ENCODE measurements around the gene KRTAP10-12.

The KRTAP10-12 gene

DNA sequence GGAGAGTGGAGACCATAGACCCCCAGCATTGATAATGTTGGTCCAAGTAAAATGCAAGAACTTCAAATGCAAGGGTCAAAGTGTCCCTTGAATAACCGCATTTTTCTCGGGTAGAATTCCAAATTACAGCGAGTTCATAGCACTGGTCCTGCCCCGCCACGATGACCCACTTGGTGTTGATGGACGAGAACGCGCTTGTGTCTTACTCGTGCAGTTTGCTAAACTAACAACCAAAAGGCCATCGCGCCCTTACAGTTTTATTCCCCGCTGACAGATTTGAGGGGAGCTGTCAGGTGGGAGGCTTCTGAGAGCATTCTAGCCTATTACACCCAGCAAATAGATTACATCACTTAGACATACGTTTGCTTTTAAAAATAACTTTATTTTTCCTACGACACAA lies 31.7 kb downstream of the KRTAP10-12 start:
- DNase-seq (ENCODE audit: low read depth, low spot score), result no peak
- no peak overlapping the region for H3K27ac ChIP-seq

DNA sequence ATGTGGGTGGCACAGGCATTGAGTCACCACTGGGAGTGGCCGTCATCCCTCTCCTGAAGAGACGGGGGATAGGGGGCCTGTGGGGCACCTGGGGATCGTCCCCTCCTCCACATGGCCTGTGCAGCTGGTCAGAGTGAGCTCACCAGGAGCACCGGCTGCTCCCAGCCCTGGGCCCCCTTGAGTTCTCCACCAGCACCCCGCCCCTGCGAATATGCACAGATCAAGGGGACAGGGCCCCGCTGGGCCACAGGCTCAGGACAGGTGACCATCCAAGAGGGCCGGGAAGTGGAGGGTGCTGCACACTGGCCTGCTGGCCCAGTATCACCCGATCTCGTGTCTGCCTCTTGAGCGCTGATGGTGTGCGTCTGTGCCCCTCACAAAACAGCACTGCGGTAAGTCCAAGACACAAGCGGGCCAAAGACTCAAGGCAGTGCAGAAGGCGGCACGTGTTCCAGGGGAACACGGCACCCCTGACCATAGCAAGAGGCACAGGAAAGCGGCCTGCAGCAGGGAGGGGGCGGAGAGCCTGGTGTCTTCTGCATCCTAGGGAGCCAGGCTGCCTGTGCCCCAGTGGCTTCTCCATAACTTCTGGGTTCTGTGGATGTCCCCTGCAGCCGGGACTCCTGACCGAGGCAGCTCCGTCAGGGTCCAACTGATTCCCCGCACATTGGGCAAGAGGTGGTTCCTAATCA lies 32.5 kb downstream of the KRTAP10-12 start:
- H3K27ac ChIP-seq, result no peak overlapping the region
- no peak for DNase-seq (ENCODE audit: low read depth, low spot score)

DNA sequence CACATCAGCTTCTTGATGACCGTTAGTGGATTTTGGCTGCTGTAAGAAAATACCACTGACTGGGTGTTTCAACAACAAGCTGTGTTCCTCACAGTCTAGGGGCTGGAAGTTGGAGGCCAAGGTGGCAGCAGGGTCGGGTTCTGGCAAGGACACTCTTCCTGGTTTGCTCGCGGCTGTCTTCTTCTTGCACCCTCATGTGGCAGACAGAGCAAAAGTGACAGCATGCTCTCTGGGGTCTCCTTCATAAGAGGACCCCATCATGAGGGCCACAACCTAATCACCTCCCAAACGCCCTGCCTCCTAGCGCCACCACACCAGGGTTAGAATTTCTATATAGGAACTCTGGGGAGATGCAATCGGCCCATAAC lies 33.0 kb downstream of the KRTAP10-12 start:
- H3K27ac ChIP-seq, result no peak overlapping the region
- no peak for DNase-seq (ENCODE audit: low read depth, low spot score)

DNA sequence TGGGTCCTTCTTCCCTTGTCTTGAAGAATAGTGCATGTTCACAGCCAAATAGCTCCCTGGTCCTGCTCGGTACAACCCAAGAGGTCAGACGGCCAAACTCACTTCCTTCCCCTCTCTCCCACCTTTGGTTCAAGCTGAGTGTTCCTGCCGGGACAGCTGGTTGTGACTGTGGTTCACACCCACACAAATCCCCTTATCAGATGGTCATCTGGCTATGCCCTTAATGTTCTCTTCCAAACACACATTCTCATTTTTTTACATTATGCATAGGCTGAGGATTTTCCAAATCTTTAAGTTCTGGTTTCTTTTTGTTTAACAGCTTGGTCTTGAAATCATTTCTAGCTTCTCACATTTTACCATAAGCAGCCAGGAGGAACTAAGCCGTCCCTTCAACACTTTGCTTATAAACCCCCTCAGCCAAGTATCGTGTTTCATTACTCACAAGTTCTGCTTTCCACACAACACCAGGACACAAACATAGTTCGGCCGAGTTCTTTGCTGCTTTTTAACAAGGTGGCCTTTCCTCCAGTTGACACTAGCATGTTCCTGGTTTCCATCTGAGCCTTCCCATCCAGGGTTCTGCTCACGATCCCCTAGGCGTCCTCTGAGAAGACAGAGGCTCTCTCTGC lies 34.1 kb downstream of the KRTAP10-12 start:
- no peak overlapping the region for H3K27ac ChIP-seq
- DNase-seq (ENCODE audit: low read depth, low spot score), result no peak

DNA sequence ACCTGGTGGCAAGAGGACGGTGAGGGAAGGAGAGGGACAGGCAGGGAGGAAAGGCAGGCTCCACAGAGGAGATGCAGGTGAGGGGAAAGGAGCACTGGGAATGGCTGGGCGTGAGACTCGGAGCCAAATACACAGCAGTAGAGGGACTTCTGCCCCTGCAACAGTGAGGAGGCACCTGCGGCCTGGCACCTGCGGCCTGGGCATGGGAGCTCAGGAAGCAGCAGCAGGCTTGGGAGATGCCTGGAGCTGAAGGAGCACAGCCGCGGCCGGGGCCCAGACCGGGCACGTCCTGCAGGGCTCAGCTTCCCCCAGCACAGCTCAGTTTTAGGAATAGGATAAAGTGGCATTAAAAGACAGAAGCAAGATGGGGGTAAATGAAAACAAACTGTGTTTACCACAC lies 35.3 kb downstream of the KRTAP10-12 start:
- no peak for DNase-seq (ENCODE audit: low read depth, low spot score)
- no peak overlapping the region for H3K27ac ChIP-seq

DNA sequence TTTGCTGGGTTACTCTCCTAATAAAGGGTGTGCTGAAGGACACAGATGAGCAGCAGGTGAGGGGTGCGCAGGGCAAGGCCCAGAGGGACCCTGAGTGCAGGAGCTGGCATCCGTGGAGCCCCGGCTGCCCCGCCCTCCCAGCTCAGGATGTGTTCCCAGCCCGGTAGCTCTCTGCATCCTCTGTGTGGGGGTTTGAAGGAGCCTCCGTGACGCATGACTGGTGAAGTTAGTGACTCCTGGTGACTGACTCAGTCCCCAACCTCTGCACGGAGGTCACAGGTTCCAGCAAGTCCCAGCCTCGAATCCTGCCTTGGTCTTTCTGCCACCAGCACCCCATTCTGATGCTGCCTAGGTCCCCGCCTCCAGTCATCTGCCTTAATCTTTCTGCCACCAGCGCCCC lies 36.0 kb downstream of the KRTAP10-12 start:
- no peak for DNase-seq (ENCODE audit: low read depth, low spot score)
- no peak overlapping the region for H3K27ac ChIP-seq

DNA sequence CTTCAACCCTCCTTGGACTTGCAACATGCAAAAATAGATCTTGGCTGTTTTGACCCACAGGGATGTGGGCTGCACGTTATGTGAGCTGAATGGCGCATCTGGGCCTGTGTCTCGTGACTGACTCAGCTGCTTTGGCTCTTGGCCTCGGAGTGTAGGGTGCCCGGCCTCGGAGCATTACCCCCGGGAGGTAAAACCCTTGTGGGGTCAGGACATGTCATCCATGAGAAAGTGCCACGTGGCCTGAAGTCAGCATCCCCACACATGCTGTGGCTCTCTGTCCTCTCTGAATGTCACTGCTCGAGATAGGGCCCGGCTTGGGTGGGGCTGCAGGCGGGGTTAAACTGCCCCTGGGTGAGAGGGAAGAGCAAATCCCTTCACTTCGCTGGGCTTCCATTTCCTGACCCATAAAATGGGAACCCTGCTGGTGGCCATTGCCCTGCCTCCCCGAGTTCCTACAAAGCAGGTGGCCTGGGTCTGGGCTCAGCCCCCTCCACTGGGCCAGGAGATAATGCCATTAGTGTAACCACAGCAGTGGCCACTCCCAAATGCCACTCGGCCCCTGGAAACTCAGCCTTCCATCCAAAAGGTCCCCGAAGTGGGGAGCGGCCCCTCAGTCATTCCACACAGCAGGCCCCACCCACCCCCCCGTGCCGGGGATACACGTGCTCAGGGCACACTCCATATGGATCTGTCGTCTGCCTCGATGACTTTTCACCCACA lies 37.2 kb downstream of the KRTAP10-12 start:
- H3K27ac ChIP-seq, result no peak overlapping the region
- DNase-seq (ENCODE audit: low read depth, low spot score), result no peak

DNA sequence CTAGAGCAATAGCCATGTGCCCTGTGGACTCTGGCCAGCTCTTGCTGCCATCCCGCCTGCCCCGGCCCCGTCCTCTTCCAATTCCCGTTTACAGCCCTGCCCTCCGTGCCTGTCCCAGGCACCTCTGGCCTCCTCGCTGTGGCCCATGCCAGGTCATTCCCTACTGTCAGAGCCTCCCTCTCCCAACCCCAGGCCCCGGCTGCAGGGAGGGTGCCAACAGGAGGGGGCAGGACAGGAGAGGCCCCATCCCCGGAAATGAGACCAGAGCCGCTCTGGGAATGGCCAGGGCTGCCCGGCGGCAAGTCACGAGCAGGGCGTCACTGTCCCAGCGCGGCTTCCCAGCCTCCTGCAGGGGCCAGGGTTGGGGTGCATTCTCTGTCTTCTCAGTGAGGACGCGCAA lies 37.9 kb downstream of the KRTAP10-12 start:
- no peak for DNase-seq (ENCODE audit: low read depth, low spot score)
- no peak overlapping the region for H3K27ac ChIP-seq

DNA sequence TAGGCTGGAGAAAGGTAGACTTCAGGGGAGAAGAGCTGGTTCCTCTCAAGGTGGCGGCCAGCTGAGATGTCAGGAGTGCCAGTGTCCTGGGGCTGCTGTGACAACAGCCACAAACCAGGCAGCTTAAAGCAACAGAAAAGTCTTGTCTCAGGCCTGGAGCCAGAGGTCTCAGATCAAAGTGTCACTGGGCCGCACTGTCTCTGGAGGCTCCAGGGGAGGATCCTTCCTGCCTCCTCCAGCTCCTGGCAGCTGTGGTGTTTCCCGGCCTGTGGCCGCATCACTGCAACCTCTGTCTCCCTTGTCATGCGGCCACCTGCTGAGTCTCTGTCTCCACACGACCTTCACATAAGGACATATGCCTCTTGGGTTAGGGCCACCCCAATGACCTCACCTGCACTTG lies 38.8 kb downstream of the KRTAP10-12 start:
- DNase-seq (ENCODE audit: low read depth, low spot score), result no peak
- H3K27ac ChIP-seq, result no peak overlapping the region

DNA sequence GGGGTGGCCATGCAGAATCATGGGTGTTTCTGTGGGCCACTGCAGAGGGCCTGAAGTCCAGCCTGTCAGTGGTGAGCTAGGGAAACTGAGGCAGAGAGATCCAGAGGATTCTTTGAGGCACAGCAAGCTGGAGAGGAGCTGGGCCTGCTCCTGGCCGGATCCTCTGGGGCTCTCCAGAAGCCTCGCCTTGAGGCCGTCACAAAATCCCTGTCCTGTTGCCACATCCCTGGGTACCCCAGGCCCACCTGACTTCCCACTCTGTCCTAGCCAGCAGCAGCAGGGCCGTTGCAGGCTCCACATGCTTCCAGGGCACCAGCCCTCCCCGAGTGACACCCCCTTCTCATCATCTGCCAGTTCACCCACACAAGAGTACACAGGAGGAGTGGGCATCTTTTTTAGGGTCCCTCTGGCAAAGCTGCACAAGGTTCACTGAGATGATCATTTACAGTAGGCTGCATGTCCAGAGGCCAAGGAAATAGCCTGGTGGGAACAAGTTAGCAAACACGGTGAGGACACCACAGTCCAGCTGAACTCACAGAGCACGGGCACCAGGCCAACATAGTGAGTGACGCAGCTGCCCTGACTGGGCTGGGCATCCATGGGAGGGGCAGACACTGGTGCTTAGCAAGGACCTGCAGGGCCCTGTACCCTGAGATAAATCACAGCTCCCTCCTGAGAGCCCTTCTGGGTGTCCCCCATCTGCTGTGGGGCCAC lies 39.5 kb downstream of the KRTAP10-12 start:
- no peak overlapping the region for H3K27ac ChIP-seq
- DNase-seq (ENCODE audit: low read depth, low spot score), result no peak

DNA sequence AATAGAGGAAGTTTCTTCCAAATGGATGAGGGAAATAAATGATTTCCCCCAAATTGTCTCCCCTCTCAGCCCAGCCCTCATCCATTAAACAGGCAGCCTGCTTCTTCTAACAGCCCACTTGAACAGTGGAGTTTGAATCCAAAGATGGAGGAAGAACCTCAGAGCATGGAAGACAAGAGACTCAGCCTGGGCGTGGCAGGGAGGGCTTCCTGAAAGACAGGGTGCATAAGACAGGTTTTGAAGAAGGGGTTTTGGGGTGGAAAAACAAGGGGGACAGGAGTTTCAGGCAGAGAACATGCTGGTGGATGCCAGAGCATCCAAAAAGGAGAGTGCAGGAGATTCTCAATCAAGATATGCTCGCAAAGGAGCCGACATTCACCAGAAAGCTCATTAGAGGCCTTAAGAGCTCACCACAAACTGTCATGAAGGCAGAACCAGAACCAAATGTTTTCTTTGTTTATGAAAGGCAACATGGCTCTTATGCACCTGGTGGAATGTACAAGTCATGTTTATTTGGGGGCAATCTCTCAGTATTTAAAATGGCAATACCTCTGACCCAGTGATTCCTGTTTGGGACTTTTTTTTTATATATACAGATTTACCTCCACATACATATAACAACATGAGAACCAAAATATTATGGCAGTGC lies 40.9 kb downstream of the KRTAP10-12 start:
- H3K27ac ChIP-seq, result no peak overlapping the region
- no peak for DNase-seq (ENCODE audit: low read depth, low spot score)

DNA sequence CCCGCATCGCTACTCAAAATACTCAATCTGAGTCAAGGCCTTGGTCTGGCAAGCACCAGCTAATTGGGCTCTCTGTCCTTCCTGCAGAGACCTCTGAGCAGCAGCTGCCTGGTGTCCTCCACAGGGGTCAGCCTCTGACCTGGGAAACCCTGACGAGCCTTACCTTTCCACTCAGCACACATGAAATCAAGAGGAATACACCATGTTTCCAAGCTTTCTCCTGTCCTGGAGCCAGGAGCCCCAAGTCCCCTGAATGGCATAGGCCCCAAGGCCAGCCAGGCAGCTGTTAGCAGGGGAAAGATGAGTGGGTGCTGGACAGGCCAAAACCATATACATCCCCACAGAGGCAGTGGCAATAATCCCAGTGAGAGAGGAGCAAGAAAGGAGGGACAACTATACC lies 41.6 kb downstream of the KRTAP10-12 start:
- no peak for DNase-seq (ENCODE audit: low read depth, low spot score)
- no peak overlapping the region for H3K27ac ChIP-seq

DNA sequence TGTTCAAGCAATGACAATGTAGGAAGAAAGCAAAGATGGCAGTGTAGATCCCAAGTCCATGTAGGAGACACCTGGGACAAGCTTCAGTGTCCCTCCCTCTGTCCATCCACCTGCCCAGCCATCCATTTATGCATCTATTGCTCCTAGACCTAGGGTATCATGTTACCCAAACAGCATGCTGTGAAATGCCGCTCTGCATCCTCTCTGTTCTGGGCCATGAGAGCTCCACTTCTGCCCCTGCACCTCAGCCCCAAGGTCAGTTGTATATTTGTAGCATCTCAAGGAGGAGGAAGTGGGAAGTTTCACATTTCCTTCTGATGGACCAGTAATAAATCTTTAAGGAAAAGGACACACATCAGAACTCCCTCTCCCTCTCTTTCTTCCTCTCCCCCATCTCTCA lies 42.3 kb downstream of the KRTAP10-12 start:
- no peak overlapping the region for H3K27ac ChIP-seq
- no peak for DNase-seq (ENCODE audit: low read depth, low spot score)

DNA sequence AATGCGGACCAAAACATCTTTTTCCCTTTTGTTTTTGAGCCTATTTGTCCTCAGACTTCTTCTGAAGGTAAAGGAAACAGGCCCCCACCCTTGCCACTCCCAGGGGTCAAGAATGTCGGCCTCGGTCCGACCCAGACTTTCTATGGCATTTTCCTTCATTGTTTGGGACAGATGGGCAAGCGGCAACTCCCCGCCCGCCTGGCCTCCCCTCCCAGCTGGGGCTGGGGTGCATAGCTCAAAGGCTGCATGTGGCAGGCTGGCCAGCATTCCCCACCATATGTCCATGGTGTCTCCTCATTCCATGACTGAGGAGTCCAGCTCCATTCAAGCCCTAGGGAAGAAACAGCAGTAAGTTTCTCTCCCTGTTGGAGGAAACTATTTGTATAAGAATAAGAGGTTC lies 43.8 kb downstream of the KRTAP10-12 start:
- no peak for DNase-seq (ENCODE audit: low read depth, low spot score)

DNA sequence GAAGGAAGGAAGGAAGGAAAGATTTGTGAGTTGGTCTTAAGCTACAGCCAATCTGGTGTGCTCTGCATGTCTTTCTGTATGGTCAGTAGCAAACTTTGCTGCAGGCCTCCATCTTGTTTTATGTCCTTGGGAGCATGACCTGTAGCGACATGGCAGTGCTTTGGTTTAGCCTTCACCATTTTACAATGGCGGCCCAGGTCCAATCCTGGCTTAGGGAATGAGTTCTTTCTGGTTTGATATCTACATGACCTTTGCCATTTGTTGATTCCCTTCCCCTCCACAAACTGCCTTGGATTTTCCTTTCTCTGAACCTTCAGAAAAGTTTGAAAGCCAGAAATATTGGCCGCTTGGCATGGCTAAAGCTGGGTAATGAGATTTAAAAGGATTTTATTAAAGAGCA lies 44.9 kb downstream of the KRTAP10-12 start:
- no peak for DNase-seq (ENCODE audit: low read depth, low spot score)

More for the DNA sequence above, 43.8 kb downstream of the KRTAP10-12 start:
- no peak overlapping the region for H3K27ac ChIP-seq

DNA sequence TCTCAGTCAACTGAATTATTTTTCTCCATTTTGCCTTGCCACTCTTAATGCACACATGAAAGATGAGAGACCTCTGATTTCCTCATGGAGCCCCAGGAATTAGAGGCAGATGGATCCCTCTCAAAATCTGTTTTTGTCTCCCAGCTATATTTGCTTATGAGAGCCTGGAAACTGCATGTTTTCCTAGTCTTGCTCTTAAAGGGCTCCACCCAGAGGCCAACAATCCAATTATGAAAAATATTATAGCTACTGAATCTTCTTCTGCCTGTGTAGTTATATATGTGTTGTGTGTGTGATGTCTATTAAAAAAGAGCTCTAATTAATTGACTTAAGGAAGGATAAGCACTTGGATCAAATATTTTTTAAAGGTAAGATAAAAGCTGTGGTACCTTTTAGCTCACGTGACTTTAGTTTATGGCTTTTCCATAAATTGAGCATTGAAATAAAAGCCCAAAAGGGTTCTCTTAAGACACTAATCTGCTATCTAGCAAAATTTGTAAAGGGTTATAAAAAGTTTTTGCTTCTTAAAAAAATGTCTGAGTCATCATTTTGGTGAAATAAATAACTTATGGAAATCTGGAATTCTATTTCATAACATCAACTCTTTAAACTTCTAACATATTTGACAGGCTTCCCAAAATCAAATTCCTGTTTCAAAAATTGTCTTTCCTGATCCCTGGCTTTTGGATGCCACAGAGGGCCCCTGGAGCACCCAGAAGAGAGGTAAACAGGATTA lies 45.6 kb downstream of the KRTAP10-12 start:
- DNase-seq (ENCODE audit: low read depth, low spot score), result no peak
- H3K27ac ChIP-seq, result no peak overlapping the region

More for the DNA sequence above, 44.9 kb downstream of the KRTAP10-12 start:
- H3K27ac ChIP-seq, result no peak overlapping the region

All from epithelial cell of prostate (primary cell).